Psoas muscle (tissue), 8 donors: ENCODE data around the gene TP53I3. TPM values are rescaled to one million over a fixed set of nuclear protein-coding genes. Genes with fewer than 3 reads are reported as not detected.

Experiments
- ATAC-seq, 4 donors: fragments of 200-7000 bp; cut with Tn5 transposase; one replicate each; pipeline ENCODE4 v1.9.1; 2020; ENCODE audit warnings: moderate library complexity in 3 of 4, mild to moderate bottlenecking in 2 of 4
- DNase-seq, 2 donors: peaks; one replicate each; pipeline ENCODE4 v3.0.0-alpha.2; 2020
- H3K27ac ChIP-seq: fragments of 200-600 bp; one replicate; pipeline ENCODE4 v1.8.0; 2022
- H3K27me3 ChIP-seq, 3 donors: fragments of 200-600 bp in 1 of 3; one replicate each; pipeline versions ENCODE4 v1.6.1 to v1.8.0; 2013 to 2022; ENCODE audit warnings: low read length in 2 of 3, mild to moderate bottlenecking in 2 of 3, moderate library complexity in 1 of 3; ENCODE audit not compliant: insufficient read depth in 3 of 3
- H3K36me3 ChIP-seq, 2 donors: fragments of 200-600 bp in 1 of 2; one replicate each; pipeline versions ENCODE4 v1.6.1 to v1.8.0; 2013 to 2022; ENCODE audit warnings: low read depth in 1 of 2, mild to moderate bottlenecking in 1 of 2, moderate library complexity in 1 of 2; ENCODE audit not compliant: insufficient read depth in 1 of 2
- H3K4me1 ChIP-seq: fragments of 200-600 bp; one replicate; pipeline ENCODE4 v1.8.0; 2022
- H3K4me3 ChIP-seq: fragments of 200-600 bp; one replicate; pipeline ENCODE4 v1.8.0; 2022; ENCODE audit warnings: mild to moderate bottlenecking
- H3K9me3 ChIP-seq: fragments of 200-600 bp; one replicate; pipeline ENCODE4 v1.8.0; 2022
- CTCF ChIP-seq: fragments of 200-600 bp; IDR thresholded peaks from one replicate; pipeline ENCODE4 v1.8.0; 2022; ENCODE audit warnings: antibody characterized with exemption
- WGBS, 3 donors: extraction: QIAGEN DNeasy Blood & Tissue Kit; methylation state at CpG; one replicate each; pipeline versions ENCODE4 v1.1.6 to v1.1.7; 2013; 5-methylcytosine and 5-hydroxymethylcytosine counted together
- intact Hi-C, 2 donors: fragments of 100-400 bp; cut with DNase I; formaldehyde crosslinking; loops; one replicate each; pipeline versions ENCODE4 v1.11.0 to v1.14.2; 2022
- polyA plus RNA-seq, 3 donors: library from polyadenylated mRNA; stranded (reverse); fragments of 200-250 nt; gene quantifications; one replicate each; pipeline ENCODE4 v1.2.3, GENCODE V29; 2013
- total RNA-seq, 4 donors: library from RNA; stranded (reverse); fragmentation: NEBNext Ultra II Directional in 2 of 4; extraction: Animal tissue kit (Norgen Biotek cat#: 25700) in 2 of 4; gene quantifications; one replicate each; pipeline versions ENCODE4 v1.2.1 to v1.2.4, GENCODE V29; 2021 to 2023
- donor health status: healthy with polysubstance abuse.
- donor health status: DM: no; HTN: no; CAD: no; lungs with moderate emphysema.
- donor health status: Bipolar disorder and iron deficiency.
- donor health status: healthy.
- donor health status: DM: yes; HTN: yes; CAD: no.
- donor health status: DM: no; HTN: no; CAD: no.
- donor health status: DM: no; HTN: no; CAD: no.
- donor health status: DM: yes; HTN: yes; CAD: no.

Gene TP53I3
- total and polyA plus RNA-seq, 7 donors, result 1.3 to 5.6 (median 3.2) TPM

GRCh38 chr2:24082787-24083566 is 1.7 kb downstream of the TP53I3 start:
- TF ChIP-seq CTCF, result no peak
- Histone ChIP-seq H3K4me3 (peak overlapping the region; percentile 65), H3K9me3 (no peaks in the 10 kb centered on the region), H3K27me3 (no peaks in the 10 kb centered on the region), H3K4me1 (peaks cover 8% of the 10 kb centered on the region), H3K27ac (no peak overlapping the region), H3K36me3 (peaks cover 2 to 29% of the 10 kb centered on the region in 2 donors)
- DNase-seq (no peak), ATAC-seq (no peak)
- WGBS, 3 donors, result 74 to 83% (median 82%) methylated on average over 8 of the region's 8 CpGs
- intact Hi-C loops, result loop anchor here (5.0 kb wide), 2 partner anchors 36 to 156 kb away; partner anchors contain the start of genes ATAD2B (in 1 of the 2), FKBP1B (in 1 of the 2) and WDCP (in 1 of the 2)

DNA sequence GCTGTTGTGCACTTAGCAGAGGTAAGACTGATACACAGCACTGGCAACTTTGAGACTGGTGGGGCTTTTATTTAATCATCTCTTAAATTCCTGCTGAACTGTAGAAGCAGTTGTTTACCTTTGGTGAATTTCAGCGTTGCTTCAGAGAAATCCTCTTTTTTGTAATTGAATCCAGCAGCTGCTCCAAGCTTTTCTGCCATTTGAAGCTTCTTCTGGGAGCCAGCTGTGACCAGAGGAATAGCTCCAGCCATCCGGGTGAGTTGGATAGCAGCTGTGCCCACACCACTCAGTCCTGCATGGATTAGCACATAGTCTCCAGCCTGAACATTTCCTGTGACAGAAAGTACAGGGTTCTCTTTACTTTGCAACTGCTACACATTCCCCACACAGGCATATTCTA is 3.9 kb downstream of the TP53I3 start:
- no peak overlapping the region for H3K4me3 ChIP-seq
- intact Hi-C loops, result loop anchor here (5.0 kb wide), 2 partner anchors 33 to 153 kb away; partner anchors contain the start of genes ATAD2B (in 1 of the 2), FKBP1B (in 1 of the 2) and WDCP (in 1 of the 2)
- ATAC-seq (no peak), DNase-seq (no peak)
- peaks cover 14% of the 10 kb centered on the region for H3K4me1 ChIP-seq
- no peaks in the 10 kb centered on the region for H3K27me3 ChIP-seq
- peaks cover 2 to 17% of the 10 kb centered on the region in 2 donors for H3K36me3 ChIP-seq
- TF ChIP-seq CTCF, result no peak
- 32 to 40% (median 33%) methylated on average over 2 of the region's 2 CpGs for WGBS, 3 donors
- H3K9me3 ChIP-seq, result no peaks in the 10 kb centered on the region
- H3K27ac ChIP-seq, result no peak overlapping the region

DNA sequence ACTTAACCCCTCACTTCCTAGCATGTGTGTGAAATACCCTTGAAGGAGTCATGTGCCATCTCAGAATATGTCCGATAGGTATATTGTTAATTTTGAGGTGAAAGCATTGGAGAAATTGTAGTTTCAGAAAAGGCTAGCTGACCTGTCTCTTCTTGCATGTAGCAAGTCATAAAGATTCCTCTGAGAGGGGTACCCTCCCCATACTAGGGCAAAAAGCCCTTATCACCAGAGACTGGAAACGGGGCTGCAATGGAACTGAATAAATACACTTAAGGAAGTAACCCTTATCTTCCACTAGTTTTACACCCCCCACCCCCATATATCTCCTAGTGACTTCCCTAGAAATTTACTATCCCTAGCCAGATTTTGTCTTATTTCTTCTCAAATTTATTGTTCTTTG is 6.8 kb downstream of the TP53I3 start:
- TF ChIP-seq CTCF, result no peak
- ATAC-seq, result no peak
- Histone ChIP-seq H3K27me3 (no peaks in the 10 kb centered on the region), H3K4me3 (peak overlapping the region; percentile 93), H3K9me3 (no peaks in the 10 kb centered on the region), H3K27ac (peak overlapping the region; percentile 87), H3K36me3 (peaks cover 5 to 29% of the 10 kb centered on the region in 2 donors), H3K4me1 (peaks cover 7% of the 10 kb centered on the region)
- 81 to 86% (median 82%) methylated on average over 2 of the region's 2 CpGs for WGBS, 3 donors
- intact Hi-C loops, result loop anchor here (5.0 kb wide), 2 partner anchors 136 to 151 kb away; partner anchors contain the start of genes ATAD2B (in 1 of the 2) and UBXN2A (in 1 of the 2)
- no peak for DNase-seq

- Histone ChIP-seq H3K27me3 (no peaks in the 10 kb centered on the region), H3K9me3 (no peaks in the 10 kb centered on the region), H3K27ac (peak overlapping the region; percentile 87), H3K4me3 (peak overlapping the region; percentile 93), H3K4me1 (peaks cover 7% of the 10 kb centered on the region), H3K36me3 (peaks cover 5 to 29% of the 10 kb centered on the region in 2 donors)
- WGBS, 3 donors, result 13 to 19% (median 17%) methylated on average over 9 of the region's 9 CpGs
- ATAC-seq (no peak), DNase-seq (no peak)
- intact Hi-C loops, result loop anchor here (5.0 kb wide), 2 partner anchors 135 to 150 kb away; partner anchors contain the start of genes ATAD2B (in 1 of the 2) and UBXN2A (in 1 of the 2)
- no peak for TF ChIP-seq CTCF
Observed at GRCh38 chr2:24077535-24077877, 7.1 kb downstream of the TP53I3 start.
